OCI-LY3 (cell line): ENCODE results near the gene NDRG4.

Experiments
- H2AFZ ChIP-seq: fragments of 200-600, 300-600 bp; shearing (Covaris generic); 2 replicates; pipeline ENCODE4 v1.6.0; 2014; ENCODE audit warnings: antibody characterized with exemption, low read depth, low read length
- H3K27ac ChIP-seq: fragments of 200-600, 300-600 bp; sonication (generic); 2 replicates; pipeline ENCODE4 v1.5.1; 2014; ENCODE audit warnings: mild to moderate bottlenecking, low read length, moderate library complexity, mixed read lengths
- H3K27me3 ChIP-seq: fragments of 200-600, 300-600 bp; sonication (generic); 2 replicates; pipeline ENCODE4 v1.6.1; 2014; ENCODE audit warnings: low read depth, low read length, mixed read lengths
- H3K36me3 ChIP-seq: fragments of 200-600, 300-600 bp; sonication (generic); replicated peaks from 2 replicates; pipeline ENCODE3; 2014; ENCODE audit warnings: low read depth, low read length, mixed read lengths
- H3K4me1 ChIP-seq: fragments of 300-600, 200-600 bp; sonication (generic); 2 replicates; pipeline ENCODE4 v1.6.1; 2014; ENCODE audit warnings: low read length, mixed read lengths
- H3K4me2 ChIP-seq: fragments of 200-600, 300-600 bp; sonication (generic); 2 replicates; pipeline ENCODE4 v1.6.1; 2014; ENCODE audit warnings: low read length, mixed read lengths
- H3K4me3 ChIP-seq: fragments of 300-600, 200-600 bp; sonication (generic); 2 replicates; pipeline ENCODE4 v1.5.1; 2014; ENCODE audit warnings: antibody characterized with exemption, mild to moderate bottlenecking, low read length, moderate library complexity
- H3K79me2 ChIP-seq: fragments of 300-600, 200-600 bp; shearing (Covaris generic); 2 replicates; pipeline ENCODE4 v1.6.1; 2014; ENCODE audit warnings: mild to moderate bottlenecking, low read length, mixed read lengths
- H3K9ac ChIP-seq: fragments of 300-600, 200-600 bp; shearing (Covaris generic); 2 replicates; pipeline ENCODE4 v1.6.0; 2014; ENCODE audit warnings: mild to moderate bottlenecking, low read length, moderate library complexity
- H3K9me3 ChIP-seq: fragments of 200-600, 300-600 bp; shearing (Covaris generic); 2 replicates; pipeline ENCODE4 v1.6.1; 2014; ENCODE audit warnings: low read length, mixed read lengths; ENCODE audit not compliant: insufficient read depth
- H4K20me1 ChIP-seq: fragments of 200-600, 300-600 bp; sonication (generic); 2 replicates; pipeline ENCODE4 v1.6.1; 2016; ENCODE audit warnings: low read length, mixed read lengths; ENCODE audit not compliant: insufficient read depth
- EZH2phosphoT487 ChIP-seq: fragments of 200-600 bp; shearing (Covaris generic); IDR thresholded peaks from 2 replicates; pipeline ENCODE4 v1.6.1; 2018; ENCODE audit warnings: antibody characterized with exemption, mixed run types, low read depth
- TF ChIP-seq, protein P1 (sequence below): fragments of 200-600, 300-600 bp; sonication (generic); IDR thresholded peaks from 2 replicates; pipeline ENCODE4 v1.5.1; 2014; ENCODE audit warnings: antibody characterized with exemption, low read length, low read depth

Gene NDRG4

DNA sequence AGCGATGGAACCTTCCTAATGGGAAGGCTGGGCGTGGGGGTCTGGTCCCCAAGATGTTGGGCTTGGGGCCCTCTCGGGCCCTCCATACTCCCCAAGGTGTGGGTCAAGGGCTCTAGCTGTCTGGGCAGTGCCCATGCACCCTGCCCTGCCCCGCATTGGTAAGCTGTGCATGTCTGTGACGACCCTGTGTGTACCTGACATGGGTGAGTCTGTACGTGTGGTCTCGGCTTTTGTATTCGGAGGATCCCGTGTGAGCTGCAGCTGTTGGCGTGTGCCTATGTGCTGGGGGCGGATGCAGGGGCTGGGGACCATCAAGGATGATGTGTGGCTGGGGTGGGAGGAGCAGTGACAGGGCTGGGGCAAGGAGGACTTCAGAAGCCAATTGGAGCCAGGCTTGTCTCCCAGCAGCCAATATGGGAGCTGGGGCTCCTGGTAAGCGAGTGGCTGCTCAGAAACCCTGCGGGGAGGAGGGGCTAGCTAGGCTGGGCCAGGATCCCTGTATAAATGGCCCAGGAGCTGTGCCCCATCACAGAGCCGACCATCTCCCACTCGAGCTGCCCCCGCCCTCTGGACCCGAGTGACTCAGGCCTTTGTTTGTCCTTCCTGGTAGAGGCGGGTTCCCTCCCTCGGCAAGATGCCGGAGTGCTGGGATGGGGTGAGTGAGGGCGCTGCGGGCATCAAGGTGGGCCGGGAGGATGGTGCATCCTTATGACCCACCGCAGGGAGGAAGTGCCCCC is at the start of gene NDRG4:
TSS of gene NDRG4 (plus strand) at position 529 of the 737 bp plus-strand sequence. CDS start at position 635, 106 bp downstream.
- H2AFZ ChIP-seq: peak within 1 kb of the TSS; percentile 96
- no peaks in the 10 kb centered on the region for H3K79me2 ChIP-seq
- H4K20me1 ChIP-seq: no peaks in the 10 kb centered on the region
- H3K4me1 ChIP-seq: peaks cover 32% of the 10 kb centered on the region
- no peaks in the 10 kb centered on the region for H3K9me3 ChIP-seq
- TF ChIP-seq EZH2phosphoT487: no peak
- TF ChIP-seq, protein P1, sequence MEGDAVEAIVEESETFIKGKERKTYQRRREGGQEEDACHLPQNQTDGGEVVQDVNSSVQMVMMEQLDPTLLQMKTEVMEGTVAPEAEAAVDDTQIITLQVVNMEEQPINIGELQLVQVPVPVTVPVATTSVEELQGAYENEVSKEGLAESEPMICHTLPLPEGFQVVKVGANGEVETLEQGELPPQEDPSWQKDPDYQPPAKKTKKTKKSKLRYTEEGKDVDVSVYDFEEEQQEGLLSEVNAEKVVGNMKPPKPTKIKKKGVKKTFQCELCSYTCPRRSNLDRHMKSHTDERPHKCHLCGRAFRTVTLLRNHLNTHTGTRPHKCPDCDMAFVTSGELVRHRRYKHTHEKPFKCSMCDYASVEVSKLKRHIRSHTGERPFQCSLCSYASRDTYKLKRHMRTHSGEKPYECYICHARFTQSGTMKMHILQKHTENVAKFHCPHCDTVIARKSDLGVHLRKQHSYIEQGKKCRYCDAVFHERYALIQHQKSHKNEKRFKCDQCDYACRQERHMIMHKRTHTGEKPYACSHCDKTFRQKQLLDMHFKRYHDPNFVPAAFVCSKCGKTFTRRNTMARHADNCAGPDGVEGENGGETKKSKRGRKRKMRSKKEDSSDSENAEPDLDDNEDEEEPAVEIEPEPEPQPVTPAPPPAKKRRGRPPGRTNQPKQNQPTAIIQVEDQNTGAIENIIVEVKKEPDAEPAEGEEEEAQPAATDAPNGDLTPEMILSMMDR: no peak
- H3K4me3 ChIP-seq: peak within 1 kb of the TSS; percentile 89
- no peaks in the 10 kb centered on the region for H3K27me3 ChIP-seq
- peak within 1 kb of the TSS; percentile 28 for H3K9ac ChIP-seq
- peak within 1 kb of the TSS; percentile 99 for H3K4me2 ChIP-seq
- no peaks in the 10 kb centered on the region for H3K36me3 ChIP-seq
- H3K27ac ChIP-seq: no peak within 1 kb of the TSS

- Histone ChIP-seq H2AFZ (no peak overlapping the region), H3K79me2 (no peaks in the 10 kb centered on the region), H3K4me2 (no peak overlapping the region), H3K27me3 (no peaks in the 10 kb centered on the region), H3K4me3 (no peak overlapping the region), H3K4me1 (no peaks in the 10 kb centered on the region), H3K27ac (no peak overlapping the region), H4K20me1 (no peaks in the 10 kb centered on the region), H3K9me3 (no peaks in the 10 kb centered on the region), H3K9ac (no peak overlapping the region), H3K36me3 (no peaks in the 10 kb centered on the region)
- no peak for TF ChIP-seq EZH2phosphoT487
- TF ChIP-seq, protein P1: no peak
These were observed 49.4 kb upstream of the NDRG4 start for GRCh38 chr16:58450590-58450989.

DNA sequence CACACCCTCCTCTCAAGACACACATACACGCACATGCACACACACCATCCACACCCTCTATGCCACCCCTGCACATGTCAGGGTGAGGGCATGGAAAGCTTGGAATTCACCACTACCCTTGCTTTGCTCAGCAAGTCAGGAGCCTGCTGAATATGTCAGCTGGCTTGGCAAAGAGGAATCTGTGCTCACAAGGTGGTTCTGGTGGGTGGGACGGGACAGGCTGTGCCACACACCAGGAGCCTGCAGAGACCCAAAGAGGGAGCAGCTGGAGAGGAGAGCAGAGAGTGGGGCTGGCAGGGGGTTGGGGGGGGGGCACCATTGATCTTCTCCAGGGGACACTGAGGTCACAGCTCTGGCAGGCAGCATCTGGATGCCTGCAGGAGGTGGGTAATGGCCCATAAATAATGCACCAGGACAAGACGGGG is 48.7 kb upstream of the NDRG4 start:
- H3K9ac ChIP-seq: no peak overlapping the region
- H3K9me3 ChIP-seq: no peaks in the 10 kb centered on the region
- no peaks in the 10 kb centered on the region for H3K27me3 ChIP-seq
- H3K4me3 ChIP-seq: no peak overlapping the region
- H2AFZ ChIP-seq: no peak overlapping the region
- H3K36me3 ChIP-seq: no peaks in the 10 kb centered on the region
- H3K79me2 ChIP-seq: no peaks in the 10 kb centered on the region
- no peak overlapping the region for H3K4me2 ChIP-seq
- H4K20me1 ChIP-seq: no peaks in the 10 kb centered on the region
- H3K27ac ChIP-seq: no peak overlapping the region
- H3K4me1 ChIP-seq: no peaks in the 10 kb centered on the region
- TF ChIP-seq, protein P1: no peak
- TF ChIP-seq EZH2phosphoT487: no peak

- H3K9me3 ChIP-seq: no peaks in the 10 kb centered on the region
- no peaks in the 10 kb centered on the region for H3K4me1 ChIP-seq
- no peak overlapping the region for H2AFZ ChIP-seq
- H3K79me2 ChIP-seq: no peaks in the 10 kb centered on the region
- H3K36me3 ChIP-seq: no peaks in the 10 kb centered on the region
- no peak for TF ChIP-seq EZH2phosphoT487
- TF ChIP-seq, protein P1: no peak
- H3K4me2 ChIP-seq: no peak overlapping the region
- no peaks in the 10 kb centered on the region for H3K27me3 ChIP-seq
- no peak overlapping the region for H3K4me3 ChIP-seq
- no peak overlapping the region for H3K27ac ChIP-seq
- H4K20me1 ChIP-seq: no peaks in the 10 kb centered on the region
- H3K9ac ChIP-seq: no peak overlapping the region
These were observed 48.0 kb upstream of the NDRG4 start for GRCh38 chr16:58451945-58452401.
